HG03060 (cell line): ENCODE measurements around the gene RHD.
A peak's percentile ranks its signal among the peaks of the same experiment; 100 is the strongest.
"Not testable (repeated sequence)": the region's sequence is repeated elsewhere in the genome, so short reads cannot be mapped to it uniquely, and the experiment has no call there.

Source experiments
- ATAC-seq: cut with Tn5 transposase; IDR thresholded peaks from one replicate; pipeline ENCODE4 v1.9.1; 2021; ENCODE audit warnings: low read depth, moderate number of reproducible peaks; ENCODE audit not compliant: unreplicated experiment

The RHD gene

GRCh38 chr1:25272238-25272637, at the start of gene RHD:
TSS of gene RHD (plus strand) at chr1:25272509. CDS start at chr1:25272548, 39 bp downstream.
- ATAC-seq: not testable (repeated sequence)

- ATAC-seq: no peak
Measured at GRCh38 chr1:25222606-25223005, 49.7 kb upstream of the RHD start.

DNA sequence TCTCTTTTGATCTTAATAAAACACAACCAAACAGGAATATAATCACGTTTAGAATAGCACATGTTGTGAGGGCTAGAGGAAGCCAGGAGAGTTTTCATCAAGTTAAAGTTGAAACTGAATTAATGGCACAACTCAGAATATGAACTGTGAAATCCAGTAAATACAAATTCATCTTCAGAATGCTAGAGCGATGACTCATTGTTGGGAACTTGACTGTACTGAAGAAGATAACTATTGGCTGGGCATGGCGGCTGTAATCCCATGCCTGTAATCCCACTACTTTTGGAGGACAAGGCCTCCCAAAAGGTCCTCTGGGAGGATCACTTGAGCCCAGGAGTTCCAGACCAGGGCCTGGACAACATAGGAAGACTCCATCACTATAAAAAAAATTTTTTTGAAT, 48.8 kb upstream of the RHD start:
- no peak for ATAC-seq

GRCh38 chr1:25232027-25232865, 40.1 kb upstream of the RHD start, which contains the start of gene SYF2:
TSS of gene SYF2 (minus strand) at chr1:25232502. CDS start at chr1:25232467, 35 bp downstream.
- ATAC-seq: peak; percentile 67

GRCh38 chr1:25232866-25233784, 39.2 kb upstream of the RHD start:
- peak; percentile 40 for ATAC-seq

GRCh38 chr1:25235411-25235810, 36.9 kb upstream of the RHD start:
- not testable (repeated sequence) for ATAC-seq

- ATAC-seq: not testable (repeated sequence)
Measured at GRCh38 chr1:25236261-25236660, 36.0 kb upstream of the RHD start.

- ATAC-seq: no peak
Measured at GRCh38 chr1:25238046-25238445, 34.3 kb upstream of the RHD start.

GRCh38 chr1:25239681-25240541, 32.4 kb upstream of the RHD start:
- ATAC-seq: peak; percentile 53

DNA sequence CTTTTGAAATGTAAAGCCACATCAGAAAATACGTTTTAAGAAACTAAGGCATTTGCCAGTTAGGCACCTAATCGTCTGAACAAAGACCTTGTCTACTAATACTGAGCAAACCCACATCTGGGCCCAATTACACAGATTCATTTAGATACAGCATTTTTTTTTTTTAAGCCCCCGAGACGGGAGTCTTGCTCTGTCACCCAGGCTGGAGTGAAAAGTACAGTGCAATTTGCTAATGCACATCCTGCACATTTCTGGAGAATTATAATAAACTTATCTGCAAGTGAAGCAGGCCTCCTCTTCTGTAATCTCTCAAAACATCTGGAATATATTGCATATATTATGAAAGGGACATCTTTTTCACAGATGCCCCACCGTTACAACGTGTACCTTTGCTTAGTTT, 28.4 kb upstream of the RHD start:
- no peak for ATAC-seq

DNA sequence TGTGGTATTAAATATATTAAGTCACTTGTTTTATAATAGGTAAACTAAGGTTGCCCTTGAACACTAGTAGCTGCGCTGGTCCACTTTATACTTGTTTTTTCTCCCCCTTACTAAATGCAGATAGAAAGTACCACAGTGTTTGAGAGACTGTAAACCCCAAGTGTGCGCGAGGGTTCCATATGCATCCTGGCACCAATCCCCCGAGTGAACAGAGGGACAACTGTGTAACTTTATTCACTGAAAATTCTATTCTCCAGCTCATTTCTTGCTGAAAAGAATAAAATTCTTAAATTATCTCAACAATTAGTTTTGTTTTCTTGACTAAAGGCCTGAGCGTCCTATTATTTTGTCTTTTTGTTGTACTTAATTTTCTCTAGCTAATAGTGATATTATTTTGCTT, 26.9 kb upstream of the RHD start:
- ATAC-seq: no peak

DNA sequence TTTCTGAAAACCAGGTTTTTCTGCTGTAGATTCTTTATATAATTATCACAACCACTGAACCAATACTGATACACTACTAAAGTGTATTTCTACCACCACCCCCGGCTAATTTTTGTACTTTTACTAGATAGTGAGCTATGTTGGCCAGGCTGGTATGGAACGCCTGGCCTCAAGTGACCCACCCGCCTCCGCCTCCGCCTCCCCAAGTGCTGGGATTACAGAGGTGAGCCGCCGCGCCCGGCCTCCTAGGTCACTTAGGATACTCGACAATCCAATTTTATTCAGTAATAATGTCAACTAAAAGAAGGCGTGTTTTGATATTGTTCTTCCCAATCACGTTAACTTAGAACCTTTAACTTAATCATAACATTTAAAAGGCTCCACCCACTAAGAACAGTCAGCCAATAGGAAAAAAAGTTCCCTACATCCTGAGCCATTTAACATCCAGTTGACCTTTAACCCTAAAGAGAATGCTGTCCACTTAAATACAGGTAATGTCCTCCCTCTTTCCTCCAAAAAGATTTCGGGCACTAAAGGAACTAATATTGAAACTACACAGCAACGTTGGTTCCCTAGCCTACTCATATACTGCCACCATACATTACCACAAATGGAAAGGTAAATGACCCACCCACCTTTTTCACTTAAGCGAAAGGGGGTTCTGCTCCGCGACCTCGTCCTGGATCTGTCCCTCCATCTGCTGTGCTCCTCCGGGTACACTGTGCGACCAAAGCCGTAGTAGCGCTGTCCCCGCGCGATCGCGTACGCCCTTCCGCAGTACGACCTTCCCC, 26.3 kb upstream of the RHD start:
- ATAC-seq: no peak

DNA sequence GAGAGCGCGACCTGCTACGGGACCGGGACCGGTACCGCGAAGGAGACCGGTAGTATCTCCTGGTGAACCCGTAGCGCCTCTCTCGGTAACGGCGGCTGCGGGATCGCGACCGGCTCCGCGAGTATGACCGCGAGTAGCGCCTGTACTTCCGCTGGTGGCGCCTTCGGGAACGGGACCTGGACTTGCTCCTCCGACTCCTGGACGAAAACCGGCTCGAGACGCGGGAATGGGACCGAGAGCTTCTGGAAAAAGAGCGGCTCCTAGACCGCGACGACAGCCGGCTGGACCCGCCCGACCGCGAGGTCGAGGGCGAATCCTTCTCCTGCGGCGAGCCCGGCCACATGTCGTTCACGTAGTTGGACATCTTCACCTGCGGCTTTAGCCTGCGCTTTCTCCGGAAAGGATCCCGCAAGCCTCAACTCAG, 25.7 kb upstream of the RHD start:
- no peak for ATAC-seq

DNA sequence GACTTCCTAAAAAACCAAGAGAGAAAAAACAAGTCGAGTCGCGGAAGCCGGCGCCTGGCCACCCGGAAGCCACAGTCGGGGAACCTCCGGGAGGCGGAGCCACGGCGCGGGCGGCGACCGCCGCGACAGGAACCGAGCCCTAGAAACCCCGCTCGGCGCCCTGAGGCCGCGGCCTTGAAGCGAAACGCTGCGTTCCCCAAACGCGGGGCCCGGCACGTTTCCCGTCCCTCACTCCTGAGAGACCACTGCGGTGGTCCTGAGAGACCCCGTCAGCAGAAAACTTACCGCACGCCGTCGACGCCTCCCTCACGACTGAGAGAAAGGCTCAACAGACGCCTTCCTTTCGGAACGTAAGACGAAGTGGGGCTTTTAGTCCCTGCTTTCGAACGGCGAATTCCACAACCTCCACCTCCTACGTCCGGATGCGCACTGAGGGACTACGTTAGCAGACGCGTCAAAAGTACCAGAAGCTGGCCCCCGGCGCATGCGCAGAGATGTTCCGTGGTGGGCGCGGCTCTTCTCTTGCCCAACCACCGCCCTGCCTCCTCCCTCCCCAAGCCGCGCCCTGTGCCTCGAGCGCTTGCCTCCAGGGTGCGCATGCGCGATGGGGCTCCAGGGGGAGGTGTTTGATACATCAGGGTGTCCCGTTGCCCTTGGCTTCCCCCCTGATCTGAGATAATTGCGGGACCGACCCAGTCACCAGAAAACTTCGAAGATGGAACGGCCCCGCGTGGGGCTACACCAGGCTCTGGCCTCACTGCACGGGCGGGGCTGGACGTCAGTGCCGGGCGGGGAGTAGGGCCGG, 25.1 kb upstream of the RHD start, which contains the start of gene RSRP1:
TSS of gene RSRP1 (minus strand) at position 431 of the 805 bp plus-strand sequence. CDS start 491 bp downstream, outside the sequence.
- ATAC-seq: peak; percentile 80

DNA sequence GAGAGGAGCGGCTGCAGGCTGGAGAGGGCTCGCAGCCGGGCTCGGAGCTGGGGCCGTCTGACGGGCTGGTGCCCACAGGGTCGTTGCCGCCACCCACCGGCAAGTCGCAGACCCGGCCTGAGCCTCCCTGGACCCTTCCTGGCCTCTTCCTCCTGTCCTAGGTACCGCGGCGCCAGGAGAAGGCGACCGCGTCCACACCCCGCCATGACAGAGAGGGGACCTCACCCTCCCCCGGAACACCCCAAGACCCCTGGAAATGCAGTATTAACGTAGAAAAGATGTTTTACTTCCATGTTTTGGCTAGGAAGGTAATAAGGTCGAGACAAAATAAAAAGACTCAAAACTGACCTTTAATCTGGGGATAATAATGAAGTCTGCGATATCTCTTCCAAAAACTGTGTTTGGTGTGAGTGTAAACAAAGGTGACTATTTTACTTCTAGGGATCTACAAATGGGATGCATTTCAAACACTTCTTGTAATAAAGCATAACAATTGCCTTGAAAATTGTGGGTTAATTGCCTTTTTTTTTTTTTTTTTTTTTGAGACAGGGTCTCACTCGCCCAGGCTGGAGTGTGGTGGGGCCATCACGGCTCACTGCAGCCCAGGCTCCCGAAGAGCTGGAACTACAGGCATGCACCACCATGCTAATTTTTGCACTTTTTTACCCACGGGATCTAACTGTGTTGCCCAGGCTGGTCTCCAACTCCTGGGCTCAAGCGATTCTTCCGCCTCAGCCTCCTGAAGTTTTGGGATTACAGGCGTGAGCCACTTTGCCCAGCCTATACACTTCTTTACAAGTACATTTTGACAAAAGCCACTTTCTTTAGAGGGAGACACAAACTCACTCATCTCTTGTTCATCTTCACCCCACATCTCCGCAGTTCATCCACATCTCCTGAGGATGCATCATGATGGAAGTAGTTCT, 24.2 kb upstream of the RHD start:
- ATAC-seq: peak; percentile 16

- no peak for ATAC-seq
Measured at GRCh38 chr1:25253911-25254310, 18.4 kb upstream of the RHD start.
